ENCODE results near the gene IRX2.

IRX2 gene

GRCh38 chr5:2719332-2719731 lies 32.1 kb downstream of the IRX2 start:
- DNase-seq (ENCODE audit: low read depth in 1 of 2, low spot score in 1 of 2) = no peak

- DNase-seq (ENCODE audit: low read depth in 1 of 2, low spot score in 1 of 2) = no peak
Measured at GRCh38 chr5:2718115-2718514, 33.4 kb downstream of the IRX2 start.

- no peak for DNase-seq (ENCODE audit: low read depth in 1 of 2, low spot score in 1 of 2)
Measured at GRCh38 chr5:2715856-2716255, 35.6 kb downstream of the IRX2 start.

GRCh38 chr5:2714805-2715204 lies 36.7 kb downstream of the IRX2 start:
- no peak for DNase-seq (ENCODE audit: low read depth in 1 of 2, low spot score in 1 of 2)

GRCh38 chr5:2714026-2714425 lies 37.5 kb downstream of the IRX2 start:
- no peak for DNase-seq (ENCODE audit: low read depth in 1 of 2, low spot score in 1 of 2)

DNA sequence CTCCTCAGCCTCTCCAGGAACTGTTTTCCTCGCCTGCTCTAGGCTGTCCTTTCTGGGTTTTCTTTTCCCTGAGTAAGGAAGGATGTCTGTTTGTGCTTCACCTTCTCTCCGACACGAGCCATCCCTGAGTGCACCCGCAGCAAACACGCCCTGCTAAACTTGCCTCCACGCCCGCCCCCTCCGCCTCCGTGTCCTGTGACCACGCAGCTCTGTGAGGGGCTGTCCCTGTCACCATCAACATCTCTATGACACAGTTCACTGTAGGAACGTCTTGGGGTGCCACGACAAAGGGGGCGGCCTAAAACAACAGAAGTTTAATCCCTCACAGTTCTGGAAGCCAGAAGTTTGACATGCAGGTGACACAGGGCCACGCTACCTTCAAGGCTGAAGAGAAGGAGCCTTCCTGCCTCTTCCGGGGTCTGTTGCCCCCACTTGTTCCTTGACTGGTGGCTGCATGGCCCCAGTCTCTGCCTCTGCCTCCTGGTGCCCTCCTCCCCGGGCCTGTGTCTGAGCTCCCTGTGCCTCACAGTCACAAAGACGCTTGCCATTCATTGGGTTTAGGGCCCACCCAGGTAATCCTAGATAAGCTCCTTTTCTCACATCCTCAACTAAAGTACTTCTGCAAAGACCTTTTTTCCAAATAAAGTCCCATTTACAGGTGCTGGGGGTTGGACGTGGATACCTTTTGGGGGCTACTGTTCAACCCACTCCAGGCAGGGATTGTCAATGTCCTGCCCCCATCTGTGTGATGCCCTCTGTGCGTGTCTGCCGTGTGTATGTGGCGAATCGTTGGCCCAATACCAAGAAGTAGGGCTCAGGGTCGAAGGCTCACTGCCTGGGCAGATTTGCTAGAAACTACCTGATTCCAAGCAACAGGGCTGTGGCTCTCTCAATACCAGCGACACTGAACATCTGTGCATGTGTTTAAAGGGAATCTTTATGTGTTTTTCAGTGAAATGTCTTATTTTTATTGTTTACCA lies 39.7 kb downstream of the IRX2 start:
- no peak for DNase-seq (ENCODE audit: low read depth in 1 of 2, low spot score in 1 of 2)

GRCh38 chr5:2710910-2711309 lies 40.6 kb downstream of the IRX2 start:
- no peak for DNase-seq (ENCODE audit: low read depth in 1 of 2, low spot score in 1 of 2)

- DNase-seq (ENCODE audit: low read depth in 1 of 2, low spot score in 1 of 2) = no peak
Measured at GRCh38 chr5:2709976-2710689, 41.3 kb downstream of the IRX2 start.

DNA sequence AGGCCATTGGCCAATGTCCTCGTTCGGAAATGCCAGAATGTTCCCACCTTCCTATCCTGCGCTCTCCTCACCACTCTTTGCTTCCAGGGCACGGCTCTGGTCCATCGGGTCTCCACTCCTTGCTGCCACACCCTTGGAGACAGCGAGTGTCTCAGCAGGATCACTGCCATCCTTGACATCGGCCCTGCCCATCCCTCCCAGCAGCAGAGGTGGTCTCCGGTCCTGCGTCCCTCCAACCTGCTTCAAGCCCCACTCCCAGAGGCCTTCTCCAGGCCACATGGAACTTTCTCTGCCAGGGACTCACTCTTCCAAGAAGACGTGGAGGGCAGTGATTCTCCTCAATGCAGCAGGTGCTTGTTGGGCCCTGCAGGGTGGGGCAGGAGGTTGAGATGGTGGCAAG lies 42.7 kb downstream of the IRX2 start:
- no peak for DNase-seq (ENCODE audit: low read depth in 1 of 2, low spot score in 1 of 2)

- no peak for DNase-seq (ENCODE audit: low read depth in 1 of 2, low spot score in 1 of 2)
Measured at GRCh38 chr5:2708132-2708531, 43.3 kb downstream of the IRX2 start.

GRCh38 chr5:2705861-2706260 lies 45.6 kb downstream of the IRX2 start:
- DNase-seq (ENCODE audit: low read depth in 1 of 2, low spot score in 1 of 2) = no peak

DNA sequence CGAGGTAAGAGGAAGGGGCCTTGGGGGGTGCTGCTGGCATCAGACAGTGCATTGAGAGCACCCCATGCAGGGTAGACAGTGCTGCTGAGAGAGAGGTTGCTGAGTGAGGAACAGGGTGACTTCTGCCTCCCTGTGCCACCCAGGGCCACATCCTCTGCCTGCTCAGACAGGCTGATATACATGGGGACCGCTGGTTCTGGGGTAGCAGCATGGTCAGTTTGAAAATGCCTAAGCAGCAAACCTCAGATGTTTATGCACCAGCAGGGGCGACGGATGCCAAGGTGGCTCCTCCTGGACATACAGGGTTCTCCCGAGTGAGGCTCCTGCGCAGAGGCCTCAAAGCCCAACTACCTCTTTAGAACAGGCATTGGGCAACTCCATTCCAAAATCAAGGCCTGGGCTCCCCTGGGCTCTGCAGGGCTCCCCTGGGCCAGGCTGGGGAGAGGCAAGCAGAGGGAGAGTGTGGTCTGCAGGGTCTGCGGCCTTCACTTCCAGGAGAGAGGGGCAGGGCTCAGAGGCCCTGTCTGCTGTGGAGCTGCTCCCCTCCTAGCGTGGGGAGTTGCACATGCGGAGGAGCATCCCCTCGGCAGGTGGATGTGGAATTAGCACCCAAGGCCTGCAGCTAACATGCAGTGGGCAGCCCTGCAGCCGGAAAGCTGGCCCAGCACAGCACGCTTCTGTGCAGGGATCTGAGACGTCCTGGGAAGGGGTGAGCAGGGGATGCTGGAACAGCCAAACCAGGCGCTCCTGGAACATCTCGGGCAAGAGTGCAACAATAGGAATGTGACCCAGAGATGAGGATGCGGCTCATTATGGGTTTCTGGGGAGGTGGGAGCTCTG lies 46.5 kb downstream of the IRX2 start:
- DNase-seq (ENCODE audit: low read depth in 1 of 2, low spot score in 1 of 2) = no peak

DNA sequence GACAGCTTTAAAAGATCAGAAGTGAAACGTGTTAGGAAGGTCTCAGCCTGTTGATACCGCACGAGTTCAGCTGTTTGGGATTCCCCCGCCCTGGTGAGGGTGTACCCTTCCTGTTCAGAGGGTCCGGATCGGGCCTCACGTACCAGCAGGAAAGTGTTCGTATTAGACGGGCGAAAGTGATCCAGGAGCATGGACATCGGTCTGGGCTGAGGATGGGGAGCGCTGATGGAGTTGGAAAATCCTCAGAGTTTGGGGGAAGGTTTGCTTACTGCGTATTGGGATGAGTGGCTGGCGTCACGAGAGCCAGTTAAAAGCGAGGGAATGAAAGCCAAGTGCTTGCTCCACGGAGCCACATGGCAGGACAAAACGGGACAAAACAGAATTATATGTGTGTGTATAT lies 47.4 kb downstream of the IRX2 start:
- DNase-seq (ENCODE audit: low read depth in 1 of 2, low spot score in 1 of 2) = no peak

DNA sequence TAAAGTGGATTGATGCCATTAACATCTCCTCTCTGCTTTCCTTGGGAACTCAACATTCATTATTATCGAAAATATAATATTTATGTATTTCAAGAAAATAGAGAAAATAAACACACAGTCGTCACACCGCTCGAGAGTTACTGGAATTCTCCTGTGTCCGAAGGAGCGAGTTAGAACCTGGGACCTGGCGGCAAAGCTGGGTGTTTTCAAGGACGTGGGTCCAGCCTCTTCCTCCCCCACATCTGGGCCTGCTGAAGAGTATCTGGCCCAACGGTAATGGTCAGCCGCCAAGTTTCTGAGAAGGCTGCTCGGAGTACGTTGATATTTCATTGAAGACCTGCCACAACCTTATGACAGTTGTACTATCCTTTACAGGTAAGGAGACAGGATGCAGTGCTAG lies 47.9 kb downstream of the IRX2 start:
- no peak for DNase-seq (ENCODE audit: low read depth in 1 of 2, low spot score in 1 of 2)

DNA sequence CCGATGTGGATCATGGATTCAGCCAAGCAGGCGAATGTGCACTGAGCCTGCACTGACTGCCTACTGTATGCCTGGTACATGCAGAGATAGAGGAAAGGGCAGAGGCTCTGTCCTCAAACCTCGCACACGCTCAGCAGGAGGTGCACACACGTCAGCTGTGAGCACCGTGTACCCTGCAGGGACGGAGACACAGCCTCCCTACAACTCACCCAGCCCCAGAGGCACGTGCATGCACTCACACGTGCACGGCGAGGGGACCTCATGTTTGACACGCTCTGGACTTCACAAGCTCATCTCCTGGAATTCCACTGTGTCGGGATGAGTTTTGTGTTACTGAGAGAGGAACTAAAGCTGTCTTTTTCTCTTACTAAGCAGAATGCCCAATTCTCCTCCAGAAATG lies 48.4 kb downstream of the IRX2 start:
- no peak for DNase-seq (ENCODE audit: low read depth in 1 of 2, low spot score in 1 of 2)

DNA sequence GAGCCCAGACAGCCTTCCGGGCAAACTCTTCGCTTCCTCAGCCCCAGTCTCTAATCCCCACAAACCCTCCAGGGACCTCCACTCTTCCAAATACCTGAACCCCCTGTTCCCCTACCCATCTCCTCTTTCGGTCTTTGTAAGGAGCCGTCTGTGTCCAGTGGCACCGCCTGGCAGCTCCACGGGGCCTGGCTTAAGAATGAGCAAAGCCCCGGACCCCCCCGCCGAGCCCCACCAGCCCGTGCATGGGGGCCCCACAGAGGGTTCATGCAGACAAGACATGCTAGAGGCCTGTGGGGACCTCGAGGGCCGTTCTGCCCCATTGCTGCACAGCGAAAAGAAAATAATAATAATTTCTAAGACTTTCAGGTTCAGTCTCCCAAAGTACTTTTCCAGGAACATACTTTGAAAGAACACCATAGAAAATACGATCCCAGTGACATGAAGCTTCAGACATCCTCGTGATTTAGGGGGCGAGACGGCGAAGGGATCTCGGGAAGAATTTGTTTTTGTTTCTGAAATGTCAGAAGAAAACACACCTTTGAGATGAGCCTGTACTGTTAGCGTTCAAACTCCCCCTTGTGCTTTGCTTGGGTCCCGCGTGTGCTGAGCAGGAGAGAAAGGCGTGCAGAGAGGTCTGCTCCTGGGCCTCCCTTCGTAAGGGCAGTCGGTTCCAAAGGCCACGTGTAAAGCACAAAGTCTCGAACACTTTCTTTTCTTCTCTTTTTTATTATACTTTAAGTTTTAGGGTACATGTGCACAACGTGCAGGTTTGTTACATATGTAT lies 49.2 kb downstream of the IRX2 start:
- no peak for DNase-seq (ENCODE audit: low read depth in 1 of 2, low spot score in 1 of 2)

GRCh38 chr5:2701592-2701991 lies 49.9 kb downstream of the IRX2 start:
- no peak for DNase-seq (ENCODE audit: low read depth in 1 of 2, low spot score in 1 of 2)

- no peak for DNase-seq (ENCODE audit: low read depth in 1 of 2, low spot score in 1 of 2)
Measured at GRCh38 chr5:2700876-2701275, 50.6 kb downstream of the IRX2 start.

GRCh38 chr5:2699686-2700085 lies 51.8 kb downstream of the IRX2 start:
- no peak for DNase-seq (ENCODE audit: low read depth in 1 of 2, low spot score in 1 of 2)

DNA sequence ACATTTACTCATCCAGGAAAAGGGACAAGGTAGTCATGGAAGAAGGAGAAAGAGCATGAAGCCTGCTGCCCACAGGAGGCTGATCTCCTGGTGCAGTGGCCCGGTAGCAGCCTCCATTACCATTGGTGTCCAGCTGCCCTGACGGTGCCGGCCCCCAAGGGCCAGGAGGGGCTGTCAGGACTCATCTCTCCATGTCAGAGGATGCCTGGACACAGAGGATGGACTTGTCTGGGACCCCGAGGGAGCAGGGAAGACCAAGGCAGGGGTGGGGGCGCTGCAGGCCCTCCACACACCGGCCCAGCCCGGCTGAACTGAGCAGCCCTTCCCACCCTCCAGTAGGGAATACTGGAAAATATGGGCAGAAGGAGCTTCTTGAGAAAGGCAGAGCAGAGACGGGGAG lies 52.2 kb downstream of the IRX2 start:
- DNase-seq (ENCODE audit: low read depth in 1 of 2, low spot score in 1 of 2) = no peak

- DNase-seq (ENCODE audit: low read depth in 1 of 2, low spot score in 1 of 2) = no peak
Measured at GRCh38 chr5:2698581-2698980, 52.9 kb downstream of the IRX2 start.
